Measurements from ENCODE around the gene ADAM20. TPM values are rescaled to one million over a fixed set of nuclear protein-coding genes. Genes with fewer than 3 reads are reported as not detected.

The ADAM20 gene
- total RNA-seq (2022; extraction: Qiagen RNA extraction; ENCODE audit: low read depth) = not detected in 5 replicates

GRCh38 chr14:70534904-70535303, at the start of gene ADAM20:
Gene ADAM20 (minus strand): TSS chr14:70535004. CDS start chr14:70524757, 10,247 bp downstream.

Other genes starting within 250 kb of the ADAM20 start
- gene COX16, start 175.3 kb downstream of the ADAM20 start, total RNA-seq (2022; extraction: Qiagen RNA extraction; ENCODE audit: low read depth) = 58.4 to 69.5 TPM (median 59.0 TPM) in 5 replicates
- gene SYNJ2BP, start 117.9 kb downstream of the ADAM20 start, total RNA-seq (2022; extraction: Qiagen RNA extraction; ENCODE audit: low read depth) = 5.1 to 10.8 TPM (median 9.9 TPM) in 5 replicates
- gene ADAM21, start 82.8 kb downstream of the ADAM20 start, total RNA-seq (2022; extraction: Qiagen RNA extraction; ENCODE audit: low read depth) = 0.07 TPM in 1 of 5 replicates, not detected in the others
- gene MED6, start 65.7 kb upstream of the ADAM20 start, total RNA-seq (2022; extraction: Qiagen RNA extraction; ENCODE audit: low read depth) = 42.0 to 57.7 TPM (median 42.9 TPM) in 5 replicates
- 1.9 to 2.3 TPM (median 2.1 TPM) in 5 replicates for gene TTC9, start 106.9 kb upstream of the ADAM20 start, total RNA-seq (2022; extraction: Qiagen RNA extraction; ENCODE audit: low read depth)